HT1080 (cell line): Measurements from ENCODE around the gene RAB3IL1. TPM values are rescaled to one million over a fixed set of nuclear protein-coding genes. Genes with fewer than 3 reads are reported as not detected.

Experiments
- DNase-seq: peaks from one replicate; pipeline ENCODE4 v3.0.0-alpha.2; 2015; ENCODE audit warnings: low read depth
- total RNA-seq: library from RNA; depleted of rRNA; stranded (reverse); fragments of >200 nt; shearing (Covaris generic); gene quantifications from 2 replicates; pipeline ENCODE4 v1.2.3, GENCODE V29; 2014

RAB3IL1 gene
- total RNA-seq, 1 experiment from 2014 or later = 4.8 TPM

- DNase-seq = no peak
Observed at GRCh38 chr11:61919705-61920631, 2.6 kb upstream of the RAB3IL1 start.

- no peak for DNase-seq
Observed at GRCh38 chr11:61918938-61919704, 1.8 kb upstream of the RAB3IL1 start.

GRCh38 chr11:61918251-61918937 is 1.0 kb upstream of the RAB3IL1 start:
- DNase-seq = no peak

- DNase-seq = no peak
Observed at GRCh38 chr11:61916737-61917333, 531 bp downstream of the RAB3IL1 start.

- no peak for DNase-seq
Observed at GRCh38 chr11:61914471-61915171, 2.7 kb downstream of the RAB3IL1 start.

GRCh38 chr11:61913699-61914395 is 3.5 kb downstream of the RAB3IL1 start:
- no peak for DNase-seq

GRCh38 chr11:61912991-61913698 is 4.2 kb downstream of the RAB3IL1 start:
- no peak for DNase-seq

- DNase-seq = no peak
Observed at GRCh38 chr11:61912530-61912898, 4.9 kb downstream of the RAB3IL1 start.

GRCh38 chr11:61911701-61912529 is 5.5 kb downstream of the RAB3IL1 start:
- DNase-seq = no peak

GRCh38 chr11:61911128-61911700 is 6.2 kb downstream of the RAB3IL1 start:
- DNase-seq = no peak

GRCh38 chr11:61910187-61911127 is 6.9 kb downstream of the RAB3IL1 start:
- no peak for DNase-seq

- DNase-seq = no peak
Observed at GRCh38 chr11:61908730-61909316, 8.5 kb downstream of the RAB3IL1 start.

GRCh38 chr11:61907871-61908729 is 9.3 kb downstream of the RAB3IL1 start:
- DNase-seq = no peak

- no peak for DNase-seq
Observed at GRCh38 chr11:61907282-61907681, 10.1 kb downstream of the RAB3IL1 start.

GRCh38 chr11:61906522-61906909 is 10.8 kb downstream of the RAB3IL1 start:
- DNase-seq = no peak
